ENCODE measurements around the gene CYB5R2. TPM values are rescaled to one million over a fixed set of nuclear protein-coding genes. Genes with fewer than 3 reads are reported as not detected.
A peak's percentile ranks its signal among the peaks of the same experiment; 100 is the strongest.

CYB5R2 gene
- total RNA-seq, 1 donor from 2014 or later, result 23.2 TPM

GRCh38 chr11:7675631-7676030 is 2.3 kb upstream of the CYB5R2 start:
- H3K36me3 Mint-ChIP-seq, result no peaks in the 10 kb centered on the region
- peak overlapping the region; percentile 91 for H3K4me3 Mint-ChIP-seq
- H3K4me1 Mint-ChIP-seq (ENCODE audit: unreplicated experiment), result peaks cover 66% of the 10 kb centered on the region
- H3K27ac Mint-ChIP-seq, result peak overlapping the region; percentile 12
- H3K27me3 Mint-ChIP-seq, result peaks cover 4% of the 10 kb centered on the region
- no peaks in the 10 kb centered on the region for H3K9me3 Mint-ChIP-seq
- TF ChIP-seq CTCF (conservative IDR thresholded peaks at IDR 0.05), result no peak
- no peak for DNase-seq (ENCODE audit: extremely low spot score, unreplicated experiment)

- peaks cover 4% of the 10 kb centered on the region for H3K27me3 Mint-ChIP-seq
- peaks cover 73% of the 10 kb centered on the region for H3K4me1 Mint-ChIP-seq (ENCODE audit: unreplicated experiment)
- peaks cover 5% of the 10 kb centered on the region for H3K36me3 Mint-ChIP-seq
- no peaks in the 10 kb centered on the region for H3K9me3 Mint-ChIP-seq
- H3K4me3 Mint-ChIP-seq, result peak overlapping the region; percentile 91
- DNase-seq (ENCODE audit: extremely low spot score, unreplicated experiment), result no peak
- peak overlapping the region; percentile 92 for H3K27ac Mint-ChIP-seq
- TF ChIP-seq CTCF (conservative IDR thresholded peaks at IDR 0.05), result no peak
These were observed 579 bp upstream of the CYB5R2 start for GRCh38 chr11:7673724-7674434.

- peaks cover 13% of the 10 kb centered on the region for H3K36me3 Mint-ChIP-seq
- H3K4me1 Mint-ChIP-seq (ENCODE audit: unreplicated experiment), result peaks cover 72% of the 10 kb centered on the region
- H3K9me3 Mint-ChIP-seq, result no peaks in the 10 kb centered on the region
- no peak for TF ChIP-seq CTCF (conservative IDR thresholded peaks at IDR 0.05)
- DNase-seq (ENCODE audit: extremely low spot score, unreplicated experiment), result no peak
- peak overlapping the region; percentile 83 for H3K4me3 Mint-ChIP-seq
- H3K27me3 Mint-ChIP-seq, result peaks cover 4% of the 10 kb centered on the region
- H3K27ac Mint-ChIP-seq, result peak overlapping the region; percentile 84
These were observed 882 bp downstream of the CYB5R2 start for GRCh38 chr11:7672276-7672959.

- H3K4me3 Mint-ChIP-seq, result peak overlapping the region; percentile 83
- TF ChIP-seq CTCF (conservative IDR thresholded peaks at IDR 0.05), result no peak
- no peaks in the 10 kb centered on the region for H3K9me3 Mint-ChIP-seq
- peaks cover 13% of the 10 kb centered on the region for H3K36me3 Mint-ChIP-seq
- H3K4me1 Mint-ChIP-seq (ENCODE audit: unreplicated experiment), result peaks cover 63% of the 10 kb centered on the region
- peaks cover 4% of the 10 kb centered on the region for H3K27me3 Mint-ChIP-seq
- peak overlapping the region; percentile 84 for H3K27ac Mint-ChIP-seq
- DNase-seq (ENCODE audit: extremely low spot score, unreplicated experiment), result no peak
These were observed 1.7 kb downstream of the CYB5R2 start for GRCh38 chr11:7671347-7672215.

GRCh38 chr11:7670641-7671040 is 2.7 kb downstream of the CYB5R2 start:
- DNase-seq (ENCODE audit: extremely low spot score, unreplicated experiment), result no peak
- Mint-ChIP-seq H3K27ac (peak overlapping the region; percentile 27), H3K27me3 (peaks cover 4% of the 10 kb centered on the region), H3K36me3 (peaks cover 18% of the 10 kb centered on the region), H3K4me3 (no peak overlapping the region), H3K4me1 (ENCODE audit: unreplicated experiment) (peaks cover 61% of the 10 kb centered on the region), H3K9me3 (no peaks in the 10 kb centered on the region)
- TF ChIP-seq CTCF (conservative IDR thresholded peaks at IDR 0.05), result no peak
